Stimulated activated CD8-positive, alpha-beta memory T cell treated with anti-CD3 and anti-CD28 coated beads, Interleukin-7, amount 100 ng/mL, for 4 hours (primary cell): ENCODE data around the gene SELENOM.
"Not testable (repeated sequence)": the region's sequence is repeated elsewhere in the genome, so short reads cannot be mapped to it uniquely, and the experiment has no call there.

ENCODE experiments used
- DNase-seq, 2 donors: peaks; one replicate each; pipeline ENCODE4 v3.0.0-alpha.2; 2020; ENCODE audit warnings: low read depth in 2 of 2

Gene SELENOM

GRCh38 chr22:31133911-31134310 is 26.5 kb upstream of the SELENOM start:
- no peak for DNase-seq

GRCh38 chr22:31130873-31131272 is 23.5 kb upstream of the SELENOM start:
- DNase-seq: no peak

GRCh38 chr22:31128156-31128555 is 20.8 kb upstream of the SELENOM start:
- DNase-seq: no peak

GRCh38 chr22:31127181-31127772 is 19.9 kb upstream of the SELENOM start:
- DNase-seq: no peak

- no peak for DNase-seq
These were observed 19.5 kb upstream of the SELENOM start for GRCh38 chr22:31126869-31127175.

GRCh38 chr22:31126128-31126868 is 18.9 kb upstream of the SELENOM start:
- no peak for DNase-seq

GRCh38 chr22:31125521-31126117 is 18.3 kb upstream of the SELENOM start:
- no peak for DNase-seq

GRCh38 chr22:31124811-31125465 is 17.6 kb upstream of the SELENOM start:
- no peak for DNase-seq

GRCh38 chr22:31124290-31124689 is 16.9 kb upstream of the SELENOM start:
- no peak for DNase-seq

GRCh38 chr22:31123292-31123602 is 15.9 kb upstream of the SELENOM start:
- no peak for DNase-seq

- no peak for DNase-seq
These were observed 15.3 kb upstream of the SELENOM start, which contains the start of gene INPP5J for GRCh38 chr22:31122532-31123291. INPP5J (plus strand) TSS chr22:31122966; CDS start chr22:31123015, 49 bp downstream.

- DNase-seq: no peak
These were observed 14.8 kb upstream of the SELENOM start for GRCh38 chr22:31122196-31122531.

- no peak for DNase-seq
These were observed 14.0 kb upstream of the SELENOM start for GRCh38 chr22:31121403-31121802.

GRCh38 chr22:31120642-31121041 is 13.3 kb upstream of the SELENOM start:
- DNase-seq: no peak

- no peak for DNase-seq
These were observed 12.9 kb upstream of the SELENOM start for GRCh38 chr22:31120230-31120629.

GRCh38 chr22:31119026-31119717 is 11.8 kb upstream of the SELENOM start:
- DNase-seq: no peak

GRCh38 chr22:31118046-31118820 is 10.9 kb upstream of the SELENOM start:
- DNase-seq: no peak

- DNase-seq: not testable (repeated sequence)
These were observed 5.3 kb upstream of the SELENOM start for GRCh38 chr22:31112547-31113091.

GRCh38 chr22:31107894-31108218 is 488 bp upstream of the SELENOM start:
- DNase-seq: no peak

- no peak for DNase-seq
These were observed 614 bp downstream of the SELENOM start for GRCh38 chr22:31106731-31107177.
